GM19043 (cell line): ENCODE measurements around the gene ST6GALNAC4.
A peak's percentile ranks its signal among the peaks of the same experiment; 100 is the strongest.

Experiments
- ATAC-seq: cut with Tn5 transposase; IDR thresholded peaks from one replicate; pipeline ENCODE4 v1.9.1; 2021; ENCODE audit warnings: low read depth; ENCODE audit not compliant: unreplicated experiment

The ST6GALNAC4 gene

GRCh38 chr9:127931092-127931881 is 14.4 kb upstream of the ST6GALNAC4 start:
- ATAC-seq = no peak

GRCh38 chr9:127930231-127931091 is 13.6 kb upstream of the ST6GALNAC4 start, which contains the start of gene PIP5KL1:
TSS of gene PIP5KL1 (minus strand) at chr9:127930777. CDS start at chr9:127930752, 25 bp downstream.
- peak; percentile 73 for ATAC-seq

- no peak for ATAC-seq
Measured at GRCh38 chr9:127929625-127929979, 12.8 kb upstream of the ST6GALNAC4 start.

- no peak for ATAC-seq
Measured at GRCh38 chr9:127928676-127929624, 12.1 kb upstream of the ST6GALNAC4 start.

- ATAC-seq = no peak
Measured at GRCh38 chr9:127927988-127928675, 11.3 kb upstream of the ST6GALNAC4 start.

GRCh38 chr9:127927201-127927987 is 10.6 kb upstream of the ST6GALNAC4 start:
- ATAC-seq = no peak

- no peak for ATAC-seq
Measured at GRCh38 chr9:127926906-127927200, 10.0 kb upstream of the ST6GALNAC4 start.

GRCh38 chr9:127925959-127926905 is 9.4 kb upstream of the ST6GALNAC4 start:
- ATAC-seq = no peak

- no peak for ATAC-seq
Measured at GRCh38 chr9:127924736-127925444, 8.0 kb upstream of the ST6GALNAC4 start.

- no peak for ATAC-seq
Measured at GRCh38 chr9:127923771-127924170, 6.9 kb upstream of the ST6GALNAC4 start.

GRCh38 chr9:127923046-127923445 is 6.2 kb upstream of the ST6GALNAC4 start:
- ATAC-seq = no peak

GRCh38 chr9:127921557-127922120 is 4.8 kb upstream of the ST6GALNAC4 start:
- ATAC-seq = no peak

- no peak for ATAC-seq
Measured at GRCh38 chr9:127920794-127921193, 4.0 kb upstream of the ST6GALNAC4 start.

GRCh38 chr9:127919253-127919815 is 2.5 kb upstream of the ST6GALNAC4 start:
- ATAC-seq = no peak

- no peak for ATAC-seq
Measured at GRCh38 chr9:127918183-127919107, 1.6 kb upstream of the ST6GALNAC4 start.

GRCh38 chr9:127917603-127918002 is 762 bp upstream of the ST6GALNAC4 start:
- no peak for ATAC-seq
